HCT116 (cell line): Measurements from ENCODE around the gene MAGEA8.

ENCODE experiments used
- ATF3 ChIP-seq: IDR thresholded peaks from 2 replicates; pipeline ENCODE4 v1.6.1; 2012
- CEBPB ChIP-seq: IDR thresholded peaks from 2 replicates; pipeline ENCODE4 v1.6.1; 2012; ENCODE audit warnings: low read depth
- CTCF ChIP-seq, 3 experiments: fragments of 200-600 bp in 1 of 3; sonication (generic) in 1 of 3; IDR thresholded peaks in 2 of 3; conservative IDR thresholded peaks in 1 of 3; 2 replicates each; pipeline ENCODE4 v1.5.1; 2012 to 2017; ENCODE audit warnings: low read depth in 2 of 3, low read length in 2 of 3, antibody characterized with exemption in 1 of 3, borderline replicate concordance in 1 of 3, control low read depth in 1 of 3, mild to moderate bottlenecking in 1 of 3, mixed read lengths in 1 of 3, mixed run types in 1 of 3, moderate library complexity in 1 of 3; ENCODE audit not compliant: insufficient read depth in 1 of 3
- JUND ChIP-seq: IDR thresholded peaks from 2 replicates; pipeline ENCODE4 v1.6.1; 2012
- MAX ChIP-seq: IDR thresholded peaks from 2 replicates; pipeline ENCODE4 v1.6.1; 2012
- ZFX ChIP-seq: fragments of 450-650 bp; IDR thresholded peaks from 2 replicates; pipeline ENCODE4 v1.6.1; 2017

GRCh38 chrX:149903889-149904748 is 23.1 kb downstream of the MAGEA8 start:
- TF ChIP-seq CEBPB (no peak), CTCF (IDR thresholded peaks at IDR 0.05 in 2 of 3, conservative IDR thresholded peaks at IDR 0.05 in 1 of 3; ENCODE audit: borderline replicate concordance in 1 of 3, insufficient read depth in 1 of 3, low read depth in 2 of 3, low read length in 2 of 3) (0 out of 6 replicates have a peak, but pooled peaks of 2 of the 3 experiments have one; percentile 6 to 9), ATF3 (no peak), ZFX (no peak), JUND (no peak), MAX (no peak)
